Measurements from ENCODE around the gene ZNF576. TPM values are rescaled to one million over a fixed set of nuclear protein-coding genes. Genes with fewer than 3 reads are reported as not detected.

ZNF576 gene
- total and polyA plus RNA-seq, 2 donors (not counting 3 experiments of a cell fraction or from before 2014, with no cell fraction given): 19.5 to 27.7 TPM

DNA sequence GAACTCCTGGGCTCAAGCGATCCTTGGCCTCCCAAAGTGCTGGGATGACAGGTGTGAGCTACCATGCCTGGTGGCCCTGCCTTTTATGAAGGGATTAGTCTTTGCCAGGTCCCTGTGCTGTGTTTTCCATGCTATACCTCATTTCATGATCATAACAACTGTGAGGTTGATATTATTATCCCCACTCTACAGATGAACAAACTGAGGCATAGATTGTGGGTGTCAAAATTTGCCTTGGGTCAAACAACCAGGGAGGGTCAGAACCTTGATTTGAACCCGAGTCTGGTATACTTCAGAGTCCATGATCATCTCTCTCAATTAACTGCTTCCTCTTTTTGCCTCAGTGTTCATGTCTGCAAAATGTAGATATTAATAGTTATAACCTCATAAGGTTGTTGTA is 13.9 kb upstream of the ZNF576 start:
- BruUV-seq (replicated peaks): no TSS peak
- no peaks in the 10 kb centered on the region for H3K79me2 ChIP-seq (ENCODE audit: control insufficient read depth, insufficient read depth, low read length)
- POLR2A ChIA-PET: no interaction called here
- H3K4me3 ChIP-seq (replicated peaks in 1 of 3; ENCODE audit: insufficient read depth in 1 of 3, low read depth in 1 of 3, low read length in 3 of 3): no peak overlapping the region
- no peaks in the 10 kb centered on the region for H3K9me1 ChIP-seq (replicated peaks; ENCODE audit: control insufficient read depth, extremely low read depth, insufficient read depth, low read length)
- TF ChIP-seq MYC (IDR thresholded peaks at IDR 0.05; ENCODE audit: low read depth, low read length) (no peak), GATA2 (IDR thresholded peaks at IDR 0.05; ENCODE audit: insufficient read depth, insufficient read length, low read depth, low read length) (no peak), POLR2A (IDR thresholded peaks at IDR 0.05; ENCODE audit: low read depth, low read length) (no peak), EZH2 (IDR thresholded peaks at IDR 0.05; ENCODE audit: borderline replicate concordance, low read depth, low read length, severe bottlenecking) (no peak), MAX (IDR thresholded peaks at IDR 0.05; ENCODE audit: insufficient read depth, insufficient read length) (no peak), JUN (IDR thresholded peaks at IDR 0.05; ENCODE audit: borderline replicate concordance, insufficient read depth, insufficient read length, low read depth) (no peak), POLR2AphosphoS5 (IDR thresholded peaks at IDR 0.05; ENCODE audit: insufficient read depth, low read depth, low read length) (no peak), FOS (IDR thresholded peaks at IDR 0.05; ENCODE audit: borderline replicate concordance, insufficient read depth, low read length) (no peak)
- TF ChIP-seq, protein P1, sequence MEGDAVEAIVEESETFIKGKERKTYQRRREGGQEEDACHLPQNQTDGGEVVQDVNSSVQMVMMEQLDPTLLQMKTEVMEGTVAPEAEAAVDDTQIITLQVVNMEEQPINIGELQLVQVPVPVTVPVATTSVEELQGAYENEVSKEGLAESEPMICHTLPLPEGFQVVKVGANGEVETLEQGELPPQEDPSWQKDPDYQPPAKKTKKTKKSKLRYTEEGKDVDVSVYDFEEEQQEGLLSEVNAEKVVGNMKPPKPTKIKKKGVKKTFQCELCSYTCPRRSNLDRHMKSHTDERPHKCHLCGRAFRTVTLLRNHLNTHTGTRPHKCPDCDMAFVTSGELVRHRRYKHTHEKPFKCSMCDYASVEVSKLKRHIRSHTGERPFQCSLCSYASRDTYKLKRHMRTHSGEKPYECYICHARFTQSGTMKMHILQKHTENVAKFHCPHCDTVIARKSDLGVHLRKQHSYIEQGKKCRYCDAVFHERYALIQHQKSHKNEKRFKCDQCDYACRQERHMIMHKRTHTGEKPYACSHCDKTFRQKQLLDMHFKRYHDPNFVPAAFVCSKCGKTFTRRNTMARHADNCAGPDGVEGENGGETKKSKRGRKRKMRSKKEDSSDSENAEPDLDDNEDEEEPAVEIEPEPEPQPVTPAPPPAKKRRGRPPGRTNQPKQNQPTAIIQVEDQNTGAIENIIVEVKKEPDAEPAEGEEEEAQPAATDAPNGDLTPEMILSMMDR (IDR thresholded peaks at IDR 0.05; ENCODE audit: extremely low read depth in 1 of 2, insufficient read depth in 1 of 2, low read depth in 1 of 2, low read length in 2 of 2): no peak
- CTCF ChIA-PET: interaction anchor here (2.0 kb wide), 1 partner anchor 12 kb away, joined by 11 read pairs; the partner anchor contains the start of gene IRGQ
- intact Hi-C loops (cut with micrococcal nuclease) (no loop called here), dilution Hi-C loops (cut with MboI; ENCODE audit: extremely low pct_ligation_motif_present, low sequenced_read_pairs) (no loop called here)
- H3K9ac ChIP-seq (replicated peaks; ENCODE audit: extremely low read depth, insufficient read depth, low read length): no peak overlapping the region
- H3K9me3 ChIP-seq (replicated peaks; ENCODE audit: control insufficient read depth, insufficient read depth, low read length): no peaks in the 10 kb centered on the region
- no peaks in the 10 kb centered on the region for H4K20me1 ChIP-seq (replicated peaks; ENCODE audit: control insufficient read depth, extremely low read depth, insufficient read depth, low read length)
- no peak overlapping the region for H3K27ac ChIP-seq (ENCODE audit: insufficient read depth, low read depth, low read length)
- no peak for DNase-seq (ENCODE audit: low read depth, low spot score)
- FAIRE-seq: no peak
- H3K4me2 ChIP-seq (ENCODE audit: insufficient read depth, low read length): no peak overlapping the region
- no peaks in the 10 kb centered on the region for H3K27me3 ChIP-seq (ENCODE audit: control insufficient read depth in 2 of 2, insufficient read depth in 2 of 2, low read length in 2 of 2)
- no peaks in the 10 kb centered on the region for H3K36me3 ChIP-seq (ENCODE audit: control insufficient read depth in 2 of 2, extremely low read depth in 1 of 2, insufficient read depth in 2 of 2, low read length in 2 of 2)
- H3K4me1 ChIP-seq (ENCODE audit: control insufficient read depth, extremely low read depth, insufficient read depth, low read length): no peaks in the 10 kb centered on the region
- no peak overlapping the region for H2AFZ ChIP-seq (ENCODE audit: low read depth, low read length)

All from endothelial cell of umbilical vein (primary cell).